Measurements from ENCODE around the gene CIC. TPM values are rescaled to one million over a fixed set of nuclear protein-coding genes. Genes with fewer than 3 reads are reported as not detected.

CIC gene
- total RNA-seq, 1 donor from 2014 or later: 36.1 TPM

DNA sequence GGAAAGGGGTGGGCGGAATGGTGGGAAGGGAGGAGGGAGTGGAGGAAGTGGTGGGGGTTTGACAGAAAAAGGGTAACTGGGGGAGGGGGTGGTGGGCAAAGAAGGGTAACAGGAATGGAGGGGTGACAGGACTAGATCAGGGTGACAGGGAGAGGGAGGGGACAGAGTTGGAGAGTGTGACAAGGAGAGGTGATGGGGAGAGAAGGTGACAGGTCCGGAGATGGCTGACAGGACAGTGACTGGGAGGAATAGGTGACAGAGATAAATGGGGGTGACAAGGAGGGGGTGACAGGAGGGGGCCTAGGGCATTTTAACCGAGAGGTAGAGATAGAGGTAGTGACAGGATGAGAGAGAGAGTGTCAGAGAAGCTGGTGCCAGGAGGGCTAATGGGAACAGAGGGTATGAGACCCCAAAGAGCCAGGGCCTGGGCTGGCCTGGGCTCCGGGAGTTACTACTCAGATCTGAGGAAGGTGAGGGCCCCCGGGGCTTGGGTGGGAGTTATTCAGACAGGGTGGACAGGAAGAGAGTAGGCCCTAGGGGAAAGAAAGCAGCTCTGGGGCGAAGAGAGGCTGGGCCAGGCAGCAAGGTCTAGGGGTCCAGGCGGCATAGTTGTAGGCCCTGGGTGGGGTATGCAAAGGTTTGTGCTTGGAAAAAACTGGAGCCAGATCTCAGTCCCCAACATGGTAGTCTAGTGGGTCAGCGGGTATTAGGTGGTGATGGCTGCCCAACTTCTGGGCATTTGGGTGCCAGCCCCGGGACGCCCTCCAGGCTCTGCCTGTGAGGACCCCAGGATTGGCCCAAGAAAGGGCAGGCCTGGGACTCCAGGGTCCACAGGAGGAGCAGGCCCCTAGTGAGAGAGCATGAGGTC, 660 bp downstream of the CIC start:
- intact Hi-C loops (cut with DNase I): no loop called here
- no peaks in the 10 kb centered on the region for H3K9me3 ChIP-seq
- no peaks in the 10 kb centered on the region for H3K27me3 ChIP-seq
- peak overlapping the region; percentile 76 for H3K4me3 ChIP-seq
- TF ChIP-seq POLR2A (IDR thresholded peaks at IDR 0.05): no peak
- no peak for TF ChIP-seq POLR2AphosphoS5 (IDR thresholded peaks at IDR 0.05; ENCODE audit: insufficient read depth in 1 of 2, low read depth in 1 of 2)
- TF ChIP-seq, protein P1, sequence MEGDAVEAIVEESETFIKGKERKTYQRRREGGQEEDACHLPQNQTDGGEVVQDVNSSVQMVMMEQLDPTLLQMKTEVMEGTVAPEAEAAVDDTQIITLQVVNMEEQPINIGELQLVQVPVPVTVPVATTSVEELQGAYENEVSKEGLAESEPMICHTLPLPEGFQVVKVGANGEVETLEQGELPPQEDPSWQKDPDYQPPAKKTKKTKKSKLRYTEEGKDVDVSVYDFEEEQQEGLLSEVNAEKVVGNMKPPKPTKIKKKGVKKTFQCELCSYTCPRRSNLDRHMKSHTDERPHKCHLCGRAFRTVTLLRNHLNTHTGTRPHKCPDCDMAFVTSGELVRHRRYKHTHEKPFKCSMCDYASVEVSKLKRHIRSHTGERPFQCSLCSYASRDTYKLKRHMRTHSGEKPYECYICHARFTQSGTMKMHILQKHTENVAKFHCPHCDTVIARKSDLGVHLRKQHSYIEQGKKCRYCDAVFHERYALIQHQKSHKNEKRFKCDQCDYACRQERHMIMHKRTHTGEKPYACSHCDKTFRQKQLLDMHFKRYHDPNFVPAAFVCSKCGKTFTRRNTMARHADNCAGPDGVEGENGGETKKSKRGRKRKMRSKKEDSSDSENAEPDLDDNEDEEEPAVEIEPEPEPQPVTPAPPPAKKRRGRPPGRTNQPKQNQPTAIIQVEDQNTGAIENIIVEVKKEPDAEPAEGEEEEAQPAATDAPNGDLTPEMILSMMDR (IDR thresholded peaks at IDR 0.05): no peak
- no peak for DNase-seq (ENCODE audit: extremely low spot score in 2 of 2)
- peaks cover 0 to 21% of the 10 kb centered on the region in 2 donors for H3K36me3 ChIP-seq
- peaks cover 50% of the 10 kb centered on the region for H3K4me1 ChIP-seq
- H3K27ac ChIP-seq: peak overlapping the region; percentile 97

DNA sequence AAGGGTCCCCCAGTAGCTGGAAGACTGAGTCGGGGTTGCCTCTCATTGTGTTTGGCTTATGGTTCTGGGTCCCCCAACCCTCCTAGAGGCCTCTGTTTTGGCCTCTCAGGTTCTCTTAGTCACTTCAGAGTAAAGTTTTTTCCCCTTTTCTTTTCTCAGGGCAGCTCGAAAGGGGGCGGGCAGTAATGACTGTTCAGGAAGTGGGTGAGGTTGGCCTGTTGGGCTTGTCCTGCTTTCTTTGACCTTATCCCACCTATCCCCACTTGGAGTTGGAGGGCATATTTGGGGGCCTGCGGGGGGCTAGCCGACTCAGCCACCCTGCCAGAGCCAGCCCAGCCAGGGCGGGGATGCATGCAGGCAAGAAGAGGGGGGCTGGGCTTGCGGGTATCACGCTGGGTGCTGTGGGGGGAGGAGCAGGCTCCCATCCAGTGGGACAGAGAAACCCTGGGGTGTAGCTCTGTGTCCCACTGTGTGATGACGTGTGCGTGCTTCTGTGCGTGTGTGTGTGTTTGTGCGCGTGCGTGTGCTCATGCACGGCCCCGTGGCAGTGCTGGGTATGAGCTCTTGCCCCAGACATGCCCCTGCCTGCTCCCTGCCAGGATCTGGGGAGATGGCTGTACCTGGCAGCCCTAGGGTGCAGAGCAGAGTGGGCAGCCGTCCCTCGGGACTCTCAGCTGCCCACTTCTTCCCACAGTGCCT, 1.4 kb downstream of the CIC start:
- DNase-seq (ENCODE audit: extremely low spot score in 2 of 2): no peak
- Histone ChIP-seq H3K27ac (peak overlapping the region; percentile 97), H3K27me3 (no peaks in the 10 kb centered on the region), H3K36me3 (peaks cover 0 to 28% of the 10 kb centered on the region in 2 donors), H3K4me1 (peaks cover 57% of the 10 kb centered on the region), H3K9me3 (no peaks in the 10 kb centered on the region), H3K4me3 (peak overlapping the region; percentile 76)
- TF ChIP-seq POLR2AphosphoS5 (IDR thresholded peaks at IDR 0.05; ENCODE audit: insufficient read depth in 1 of 2, low read depth in 1 of 2): peak; percentile 50 to 73
- no peak for TF ChIP-seq POLR2A (IDR thresholded peaks at IDR 0.05)
- intact Hi-C loops (cut with DNase I): no loop called here

DNA sequence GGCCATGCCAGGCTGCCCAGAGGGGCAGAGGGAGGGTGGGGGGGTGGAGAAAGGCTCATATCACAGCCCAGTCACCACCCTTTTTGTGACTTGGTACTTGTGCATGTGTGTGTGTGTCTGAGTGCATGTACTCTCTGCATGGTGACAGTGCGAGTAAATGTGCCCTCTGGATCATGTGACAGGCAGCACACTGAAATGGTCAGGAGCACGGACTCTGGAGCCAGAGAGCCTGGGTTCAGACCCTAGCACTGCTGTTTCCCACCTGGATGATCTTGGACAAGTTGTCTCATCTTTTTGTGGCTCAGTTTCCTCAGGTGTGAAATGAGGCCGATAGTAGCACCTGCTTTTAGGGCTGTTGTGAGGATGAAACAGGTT, 2.0 kb downstream of the CIC start:
- Histone ChIP-seq H3K27me3 (no peaks in the 10 kb centered on the region), H3K9me3 (no peaks in the 10 kb centered on the region), H3K27ac (peak overlapping the region; percentile 97), H3K4me1 (peaks cover 62% of the 10 kb centered on the region), H3K36me3 (peaks cover 0 to 28% of the 10 kb centered on the region in 2 donors), H3K4me3 (peak overlapping the region; percentile 76)
- TF ChIP-seq POLR2AphosphoS5 (IDR thresholded peaks at IDR 0.05; ENCODE audit: insufficient read depth in 1 of 2, low read depth in 1 of 2): no peak
- TF ChIP-seq POLR2A (IDR thresholded peaks at IDR 0.05): no peak
- TF ChIP-seq, protein P1 (IDR thresholded peaks at IDR 0.05): no peak
- no peak for DNase-seq (ENCODE audit: extremely low spot score in 2 of 2)
- intact Hi-C loops (cut with DNase I): no loop called here

DNA sequence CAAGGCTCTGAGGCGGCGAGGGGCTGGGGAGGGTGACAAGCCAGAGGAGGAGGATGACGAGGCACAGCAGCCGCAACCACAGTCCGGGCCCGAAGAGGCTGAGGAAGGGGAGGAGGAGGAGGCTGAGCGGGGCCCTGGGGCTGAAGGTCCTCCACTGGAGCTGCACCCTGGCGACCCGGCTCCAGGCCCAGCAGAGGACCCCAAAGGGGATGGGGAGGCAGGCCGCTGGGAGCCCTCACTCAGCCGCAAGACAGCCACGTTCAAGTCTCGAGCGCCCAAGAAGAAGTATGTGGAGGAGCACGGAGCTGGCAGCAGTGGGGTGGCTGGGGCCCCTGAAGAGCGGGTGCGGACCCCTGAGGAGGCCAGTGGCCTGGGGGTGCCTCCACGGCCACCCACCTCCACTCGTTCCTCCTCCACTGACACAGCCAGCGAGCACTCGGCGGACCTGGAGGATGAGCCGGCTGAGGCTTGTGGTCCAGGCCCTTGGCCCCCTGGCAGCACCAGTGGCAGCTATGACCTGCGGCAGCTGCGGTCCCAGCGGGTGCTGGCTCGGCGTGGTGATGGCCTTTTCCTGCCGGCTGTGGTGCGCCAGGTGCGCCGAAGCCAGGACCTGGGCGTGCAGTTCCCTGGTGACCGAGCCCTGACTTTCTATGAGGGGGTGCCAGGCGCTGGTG, 2.9 kb downstream of the CIC start:
- no peak for DNase-seq (ENCODE audit: extremely low spot score in 2 of 2)
- Histone ChIP-seq H3K4me1 (peaks cover 71% of the 10 kb centered on the region), H3K27ac (peak overlapping the region; percentile 97), H3K4me3 (no peak overlapping the region), H3K36me3 (peaks cover 0 to 28% of the 10 kb centered on the region in 2 donors), H3K9me3 (no peaks in the 10 kb centered on the region), H3K27me3 (no peaks in the 10 kb centered on the region)
- no peak for TF ChIP-seq POLR2A (IDR thresholded peaks at IDR 0.05)
- TF ChIP-seq, protein P1 (IDR thresholded peaks at IDR 0.05): no peak
- TF ChIP-seq POLR2AphosphoS5 (IDR thresholded peaks at IDR 0.05; ENCODE audit: insufficient read depth in 1 of 2, low read depth in 1 of 2): no peak
- intact Hi-C loops (cut with DNase I): no loop called here

DNA sequence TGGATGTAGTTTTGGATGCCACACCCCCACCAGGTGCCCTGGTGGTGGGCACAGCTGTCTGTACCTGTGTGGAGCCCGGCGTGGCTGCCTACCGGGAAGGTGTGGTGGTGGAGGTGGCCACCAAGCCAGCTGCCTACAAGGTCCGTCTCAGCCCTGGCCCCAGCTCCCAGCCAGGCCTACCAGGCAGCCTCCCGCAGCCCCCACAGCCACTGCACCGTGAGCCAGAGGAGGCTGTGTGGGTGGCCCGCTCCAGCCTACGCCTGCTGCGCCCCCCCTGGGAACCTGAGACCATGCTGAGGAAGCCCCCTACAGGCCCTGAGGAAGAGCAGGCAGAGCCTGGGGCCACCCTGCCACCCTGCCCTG, 3.5 kb downstream of the CIC start:
- Histone ChIP-seq H3K9me3 (no peaks in the 10 kb centered on the region), H3K27ac (no peak overlapping the region), H3K27me3 (no peaks in the 10 kb centered on the region), H3K4me1 (peaks cover 74% of the 10 kb centered on the region), H3K4me3 (no peak overlapping the region), H3K36me3 (peaks cover 0 to 28% of the 10 kb centered on the region in 2 donors)
- TF ChIP-seq POLR2AphosphoS5 (IDR thresholded peaks at IDR 0.05; ENCODE audit: insufficient read depth in 1 of 2, low read depth in 1 of 2): no peak
- TF ChIP-seq, protein P1 (IDR thresholded peaks at IDR 0.05): no peak
- no peak for TF ChIP-seq POLR2A (IDR thresholded peaks at IDR 0.05)
- intact Hi-C loops (cut with DNase I): no loop called here
- no peak for DNase-seq (ENCODE audit: extremely low spot score in 2 of 2)
